K562 (cell line): ENCODE measurements around the gene ITPRIPL2. TPM values are rescaled to one million over a fixed set of nuclear protein-coding genes. Genes with fewer than 3 reads are reported as not detected.

Source experiments
- CBFB ChIP-seq: sonication (generic); formaldehyde crosslinking; IDR thresholded peaks from 2 replicates; pipeline ENCODE4 v1.4.0; 2020; ENCODE audit warnings: mild to moderate bottlenecking, missing genetic modification reagents
- CSDE1 ChIP-seq, 2 experiments: fragments of 450-650 bp; IDR thresholded peaks; 2 replicates each; pipeline ENCODE4 v1.6.1; 2016; ENCODE audit warnings: mild to moderate bottlenecking in 1 of 2
- FOXJ3 ChIP-seq: sonication (generic); formaldehyde crosslinking; IDR thresholded peaks from 2 replicates; pipeline ENCODE4 v1.4.0; 2020; ENCODE audit warnings: mild to moderate bottlenecking, missing genetic modification reagents
- HNRNPK ChIP-seq: fragments of 200-400 bp; formaldehyde crosslinking; IDR thresholded peaks from one replicate; pipeline ENCODE4 v1.6.1; 2018; ENCODE audit warnings: mild to moderate bottlenecking, low read depth, low read length; ENCODE audit not compliant: poor library complexity, severe bottlenecking
- HNRNPL ChIP-seq: fragments of 200-400 bp; formaldehyde crosslinking; IDR thresholded peaks from 2 replicates; pipeline ENCODE4 v1.6.1; 2017; ENCODE audit warnings: low read depth, mild to moderate bottlenecking, low read length
- IRF2 ChIP-seq: sonication (generic); formaldehyde crosslinking; IDR thresholded peaks from 2 replicates; pipeline ENCODE4 v1.8.1; 2022; ENCODE audit warnings: mild to moderate bottlenecking, missing genetic modification reagents
- MAFG ChIP-seq: fragments of 450-650 bp; conservative IDR thresholded peaks from 2 replicates; pipeline ENCODE4 v1.6.1; 2016; ENCODE audit warnings: missing genetic modification characterization, missing compliant biosample characterization
- MTA1 ChIP-seq: fragments of 450-650 bp; IDR thresholded peaks from 2 replicates; pipeline ENCODE4 v1.6.1; 2017; ENCODE audit warnings: borderline replicate concordance
- NFXL1 ChIP-seq: fragments of 450-650 bp; formaldehyde crosslinking; IDR thresholded peaks from 2 replicates; pipeline ENCODE4 v1.4.0; 2021; ENCODE audit warnings: mild to moderate bottlenecking
- NRF1 ChIP-seq, 2 experiments: fragments of 450-650 bp; IDR thresholded peaks in 1 of 2; conservative IDR thresholded peaks in 1 of 2; 2 replicates each; pipeline ENCODE4 v1.6.1; 2014; ENCODE audit warnings: mild to moderate bottlenecking in 2 of 2
- PCBP1 ChIP-seq: fragments of 200-400 bp; formaldehyde crosslinking; IDR thresholded peaks from 2 replicates; pipeline ENCODE4 v1.6.1; 2018; ENCODE audit warnings: mild to moderate bottlenecking, low read depth, low read length; ENCODE audit not compliant: poor library complexity, severe bottlenecking
- PML ChIP-seq: IDR thresholded peaks from 2 replicates; pipeline ENCODE4 v1.6.1; 2012; ENCODE audit warnings: low read length, inconsistent platforms
- RBM39 ChIP-seq: fragments of 200-400 bp; formaldehyde crosslinking; optimal IDR thresholded peaks from 2 replicates; pipeline ENCODE3; 2018; ENCODE audit warnings: low read depth, low read length
- SMAD4 ChIP-seq: fragments of 250-450 bp; sonication (Bioruptor Pico); conservative IDR thresholded peaks from 2 replicates; pipeline ENCODE4 v1.8.0; 2021; ENCODE audit warnings: inconsistent platforms, mild to moderate bottlenecking, moderate library complexity
- SMARCA4 ChIP-seq: fragments of 450-650 bp; IDR thresholded peaks from 2 replicates; pipeline ENCODE4 v1.6.1; 2016
- SOX6 ChIP-seq: fragments of 450-650 bp; IDR thresholded peaks from 2 replicates; pipeline ENCODE4 v1.6.1; 2014; ENCODE audit warnings: mild to moderate bottlenecking
- SREBF2 ChIP-seq: sonication (generic); formaldehyde crosslinking; IDR thresholded peaks from 2 replicates; pipeline ENCODE4 v1.4.0; 2020; ENCODE audit warnings: mild to moderate bottlenecking, missing genetic modification reagents
- TAF1 ChIP-seq: IDR thresholded peaks from 2 replicates; pipeline ENCODE4 v1.6.1; 2011; ENCODE audit warnings: mild to moderate bottlenecking, low read length, moderate library complexity; ENCODE audit not compliant: insufficient read depth, control insufficient read depth, severe bottlenecking; ENCODE audit errors: extremely low read depth
- TCF3 ChIP-seq: sonication (generic); formaldehyde crosslinking; IDR thresholded peaks from 2 replicates; pipeline ENCODE4 v1.4.0; 2020; ENCODE audit warnings: mild to moderate bottlenecking, missing genetic modification reagents
- TSC22D4 ChIP-seq: fragments of 450-650 bp; IDR thresholded peaks from 2 replicates; pipeline ENCODE4 v1.6.1; 2016; ENCODE audit warnings: missing genetic modification characterization, missing biosample characterization, control low read depth
- ZKSCAN3 ChIP-seq: fragments of 250-450 bp; sonication (Bioruptor Pico); IDR thresholded peaks from 2 replicates; pipeline ENCODE4 v1.4.0; 2020
- ZNF444 ChIP-seq: fragments of 250-450 bp; sonication (Bioruptor Pico); IDR thresholded peaks from 2 replicates; pipeline ENCODE4 v1.4.0; 2020; ENCODE audit warnings: mild to moderate bottlenecking, moderate library complexity
- polyA plus RNA-seq, 8 experiments: library from polyadenylated mRNA; depleted of rRNA in 4 of 8; stranded (reverse) in 5 of 8; unstranded in 3 of 8; fragments of >200 nt; fragmentation: Nextera tagmentation in 2 of 8; fragmentation: Illumina TruSeq in 1 of 8; extraction: Ambion mirVana in 2 of 8; extraction: Trizol in 1 of 8; gene quantifications; 2 replicates each; pipeline versions ENCODE4 v1.2.1 to v1.2.3, GENCODE V29; 2011 to 2014; ENCODE audit warnings: inconsistent platforms in 1 of 8, missing spikeins in 1 of 8
- total RNA-seq, 7 experiments: library from RNA; depleted of rRNA in 6 of 7; stranded (reverse); fragments of >200 nt in 6 of 7; fragmentation: Illumina TruSeq in 2 of 7; extraction: Trizol in 2 of 7; gene quantifications; 2 replicates each; pipeline versions ENCODE4 v1.2.1 to v1.2.3, GENCODE V29; 2011 to 2021; ENCODE audit warnings: low replicate concordance in 1 of 7
- TF ChIP-seq, protein P1 (sequence below): fragments of 250-450 bp; sonication (Bioruptor Pico); IDR thresholded peaks from 2 replicates; pipeline ENCODE4 v1.8.0; 2022; ENCODE audit warnings: inconsistent platforms
- TF ChIP-seq, protein P2 (sequence below): fragments of 250-450 bp; sonication (Bioruptor Pico); IDR thresholded peaks from 2 replicates; pipeline ENCODE4 v1.4.0; 2020; ENCODE audit warnings: borderline replicate concordance
- TF ChIP-seq, protein P3 (sequence below): IDR thresholded peaks from 2 replicates; pipeline ENCODE4 v1.6.1; 2011; ENCODE audit not compliant: insufficient read length; ENCODE audit errors: extremely low read depth

The ITPRIPL2 gene
- total and polyA plus RNA-seq, 9 of the 15 experiments (the other 6 are each of a cell fraction or from before 2014, with no cell fraction given), result 0.04 to 2.2 (median 0.58) TPM

DNA sequence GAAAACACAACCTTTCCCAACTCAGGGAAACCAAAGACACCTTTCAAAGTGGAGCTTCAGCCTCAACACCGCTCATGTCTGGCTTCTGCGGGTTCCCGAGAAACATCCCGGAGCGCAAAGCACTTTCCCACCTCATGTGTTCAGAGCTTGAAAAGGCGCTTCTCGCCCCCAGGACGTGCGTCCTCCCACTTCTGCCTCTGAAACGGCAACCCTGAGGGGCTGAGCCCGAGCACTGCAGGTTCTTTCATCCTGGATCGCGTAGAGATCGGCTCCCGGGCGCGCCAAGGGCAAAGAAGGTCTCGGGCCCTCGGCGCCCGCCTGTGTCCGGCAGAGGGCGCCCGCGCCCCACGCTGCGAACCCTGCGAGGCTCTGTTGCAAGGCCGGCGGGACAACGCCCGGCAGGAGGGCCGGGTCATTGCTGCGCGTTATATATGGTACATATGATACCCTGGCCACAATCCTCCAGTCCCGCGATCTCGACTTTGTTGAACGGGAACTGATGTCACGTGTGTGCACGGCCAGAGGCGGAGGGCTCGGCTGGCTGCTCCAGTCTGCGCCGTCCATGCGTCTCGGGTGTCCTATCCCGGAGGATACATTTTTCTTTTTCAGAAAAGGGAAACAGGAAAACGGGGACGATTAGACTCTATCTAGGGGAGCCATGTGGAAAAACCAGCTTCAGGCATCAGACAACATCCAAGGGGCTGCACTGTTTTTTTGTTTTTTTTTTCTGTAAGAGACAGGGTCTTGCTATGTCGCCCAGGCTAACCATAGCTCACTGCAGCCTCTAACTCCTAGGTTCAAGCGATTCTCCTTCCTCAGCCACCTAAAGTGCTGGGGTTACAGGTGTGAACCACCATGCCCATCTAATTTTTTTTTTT is 27.2 kb upstream of the ITPRIPL2 start (continued):
- peak; percentile 41; the same call in 1 of the 2 replicates for TF ChIP-seq TCF3 (CRISPR knock-in tag)
- TF ChIP-seq TAF1, result no peak
- no peak for TF ChIP-seq PCBP1
- TF ChIP-seq ZKSCAN3 (CRISPR knock-in tag), result no peak
- no peak for TF ChIP-seq TSC22D4 (tag)
- no peak for TF ChIP-seq MTA1
- no peak for TF ChIP-seq PML
- TF ChIP-seq ZNF444 (CRISPR knock-in tag), result no peak
- no peak for TF ChIP-seq IRF2
- no peak for TF ChIP-seq FOXJ3
- TF ChIP-seq, protein P1, sequence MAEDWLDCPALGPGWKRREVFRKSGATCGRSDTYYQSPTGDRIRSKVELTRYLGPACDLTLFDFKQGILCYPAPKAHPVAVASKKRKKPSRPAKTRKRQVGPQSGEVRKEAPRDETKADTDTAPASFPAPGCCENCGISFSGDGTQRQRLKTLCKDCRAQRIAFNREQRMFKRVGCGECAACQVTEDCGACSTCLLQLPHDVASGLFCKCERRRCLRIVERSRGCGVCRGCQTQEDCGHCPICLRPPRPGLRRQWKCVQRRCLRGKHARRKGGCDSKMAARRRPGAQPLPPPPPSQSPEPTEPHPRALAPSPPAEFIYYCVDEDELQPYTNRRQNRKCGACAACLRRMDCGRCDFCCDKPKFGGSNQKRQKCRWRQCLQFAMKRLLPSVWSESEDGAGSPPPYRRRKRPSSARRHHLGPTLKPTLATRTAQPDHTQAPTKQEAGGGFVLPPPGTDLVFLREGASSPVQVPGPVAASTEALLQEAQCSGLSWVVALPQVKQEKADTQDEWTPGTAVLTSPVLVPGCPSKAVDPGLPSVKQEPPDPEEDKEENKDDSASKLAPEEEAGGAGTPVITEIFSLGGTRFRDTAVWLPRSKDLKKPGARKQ (CRISPR knock-in tag), result no peak
- TF ChIP-seq HNRNPK, result no peak
- TF ChIP-seq MAFG (tag), result no peak
- TF ChIP-seq CSDE1 (IDR thresholded peaks at IDR 0.05), result no peak
- TF ChIP-seq, protein P2, sequence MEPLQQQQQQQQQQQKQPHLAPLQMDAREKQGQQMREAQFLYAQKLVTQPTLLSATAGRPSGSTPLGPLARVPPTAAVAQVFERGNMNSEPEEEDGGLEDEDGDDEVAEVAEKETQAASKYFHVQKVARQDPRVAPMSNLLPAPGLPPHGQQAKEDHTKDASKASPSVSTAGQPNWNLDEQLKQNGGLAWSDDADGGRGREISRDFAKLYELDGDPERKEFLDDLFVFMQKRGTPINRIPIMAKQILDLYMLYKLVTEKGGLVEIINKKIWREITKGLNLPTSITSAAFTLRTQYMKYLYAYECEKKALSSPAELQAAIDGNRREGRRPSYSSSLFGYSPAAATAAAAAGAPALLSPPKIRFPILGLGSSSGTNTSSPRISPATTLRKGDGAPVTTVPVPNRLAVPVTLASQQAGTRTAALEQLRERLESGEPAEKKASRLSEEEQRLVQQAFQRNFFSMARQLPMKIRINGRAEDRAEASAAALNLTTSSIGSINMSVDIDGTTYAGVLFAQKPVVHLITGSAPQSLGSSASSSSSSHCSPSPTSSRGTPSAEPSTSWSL (CRISPR knock-in tag), result no peak
- TF ChIP-seq CBFB (CRISPR knock-in tag), result no peak
- no peak; the same call in 1 of the 2 replicates for TF ChIP-seq SMAD4
- TF ChIP-seq, protein P3, sequence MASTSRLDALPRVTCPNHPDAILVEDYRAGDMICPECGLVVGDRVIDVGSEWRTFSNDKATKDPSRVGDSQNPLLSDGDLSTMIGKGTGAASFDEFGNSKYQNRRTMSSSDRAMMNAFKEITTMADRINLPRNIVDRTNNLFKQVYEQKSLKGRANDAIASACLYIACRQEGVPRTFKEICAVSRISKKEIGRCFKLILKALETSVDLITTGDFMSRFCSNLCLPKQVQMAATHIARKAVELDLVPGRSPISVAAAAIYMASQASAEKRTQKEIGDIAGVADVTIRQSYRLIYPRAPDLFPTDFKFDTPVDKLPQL, result no peak
- TF ChIP-seq SOX6, result peak; percentile 55
- peak; percentile 66 to 74 for TF ChIP-seq NRF1 (conservative IDR thresholded peaks at IDR 0.05 in 1 of 2, IDR thresholded peaks at IDR 0.05 in 1 of 2)
- no peak for TF ChIP-seq NFXL1 (CRISPR knock-in tag)
- no peak for TF ChIP-seq SREBF2
- TF ChIP-seq SMARCA4, result no peak
- no peak for TF ChIP-seq RBM39
- no peak for TF ChIP-seq HNRNPL
